ENCODE data around the gene C16orf54.
"Not testable (repeated sequence)": the region's sequence is repeated elsewhere in the genome, so short reads cannot be mapped to it uniquely, and the experiment has no call there.

Gene C16orf54, protein sequence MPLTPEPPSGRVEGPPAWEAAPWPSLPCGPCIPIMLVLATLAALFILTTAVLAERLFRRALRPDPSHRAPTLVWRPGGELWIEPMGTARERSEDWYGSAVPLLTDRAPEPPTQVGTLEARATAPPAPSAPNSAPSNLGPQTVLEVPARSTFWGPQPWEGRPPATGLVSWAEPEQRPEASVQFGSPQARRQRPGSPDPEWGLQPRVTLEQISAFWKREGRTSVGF

DNA sequence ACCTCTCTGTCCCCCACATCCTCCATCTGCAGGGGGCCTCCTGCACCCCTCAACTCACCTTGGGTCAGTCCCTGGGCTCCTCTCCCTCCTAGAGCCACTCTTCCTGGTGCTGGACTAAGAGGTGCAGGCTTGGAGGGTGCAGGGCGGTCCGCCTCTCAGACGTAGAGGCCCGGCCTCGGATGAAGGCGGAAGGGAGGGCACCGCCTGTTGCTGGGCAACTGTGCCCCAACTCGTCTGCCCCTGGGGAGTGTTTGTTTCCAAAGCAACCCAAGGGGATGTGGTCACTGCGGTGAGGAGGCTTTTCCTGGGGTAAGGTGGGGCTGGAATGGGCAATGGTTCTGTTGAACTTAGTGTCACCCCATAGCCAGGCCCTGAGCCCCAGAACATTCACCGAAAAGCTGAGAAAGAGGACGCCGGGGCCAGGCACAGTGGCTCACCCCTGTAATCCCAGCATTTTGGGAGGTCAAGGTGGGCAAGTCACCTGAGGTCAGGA is at the start of gene C16orf54:
C16orf54 (minus strand) TSS at position 138 of the 493 bp plus-strand sequence. CDS start 1,039 bp downstream, outside the sequence.
- DNase-seq (ENCODE audit: low spot score): no peak

DNA sequence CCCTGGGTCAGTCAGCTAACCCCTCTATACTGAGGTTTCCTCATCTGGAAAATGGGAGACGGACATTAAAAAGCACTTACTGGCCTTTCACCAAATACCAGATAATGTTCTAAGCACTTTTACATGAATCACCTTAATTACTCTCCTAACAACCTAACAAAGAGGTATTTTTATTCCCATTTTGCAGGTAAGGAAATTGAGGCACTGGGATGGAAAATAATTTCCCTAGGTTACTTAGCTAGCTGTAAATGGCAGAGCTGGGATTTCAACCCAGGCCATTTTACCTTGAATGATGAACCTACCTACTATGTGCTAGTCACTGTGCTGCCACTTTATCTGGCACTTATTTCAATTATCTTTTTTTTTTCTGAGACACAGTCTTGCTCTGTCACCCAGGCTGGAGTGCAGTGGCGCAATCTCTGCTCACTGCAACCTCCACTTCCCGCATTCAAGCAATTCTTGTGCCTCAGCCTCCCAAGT is 48.5 kb upstream of the C16orf54 start:
- DNase-seq (ENCODE audit: low spot score): no peak

DNA sequence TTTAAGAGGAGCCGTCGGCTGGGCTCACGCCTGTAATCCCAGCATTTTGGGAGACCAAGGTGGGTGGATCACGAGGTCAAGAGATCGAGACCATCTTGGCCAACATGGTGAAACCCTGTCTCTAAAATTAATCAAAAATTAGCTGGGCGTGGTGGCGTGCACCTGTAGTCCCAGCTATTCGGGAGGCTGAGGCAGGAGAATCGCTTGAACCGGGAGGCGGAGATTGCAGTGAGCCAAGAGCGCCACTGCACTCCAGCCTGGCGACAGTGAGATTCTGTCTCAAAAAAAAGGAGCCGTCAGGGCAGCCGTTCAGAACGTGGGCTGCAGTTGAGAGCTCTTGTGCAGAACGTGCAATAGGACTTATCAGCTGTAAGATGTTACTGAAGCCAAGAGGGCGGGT is 47.4 kb upstream of the C16orf54 start:
- not testable (repeated sequence) for DNase-seq (ENCODE audit: low spot score)

DNA sequence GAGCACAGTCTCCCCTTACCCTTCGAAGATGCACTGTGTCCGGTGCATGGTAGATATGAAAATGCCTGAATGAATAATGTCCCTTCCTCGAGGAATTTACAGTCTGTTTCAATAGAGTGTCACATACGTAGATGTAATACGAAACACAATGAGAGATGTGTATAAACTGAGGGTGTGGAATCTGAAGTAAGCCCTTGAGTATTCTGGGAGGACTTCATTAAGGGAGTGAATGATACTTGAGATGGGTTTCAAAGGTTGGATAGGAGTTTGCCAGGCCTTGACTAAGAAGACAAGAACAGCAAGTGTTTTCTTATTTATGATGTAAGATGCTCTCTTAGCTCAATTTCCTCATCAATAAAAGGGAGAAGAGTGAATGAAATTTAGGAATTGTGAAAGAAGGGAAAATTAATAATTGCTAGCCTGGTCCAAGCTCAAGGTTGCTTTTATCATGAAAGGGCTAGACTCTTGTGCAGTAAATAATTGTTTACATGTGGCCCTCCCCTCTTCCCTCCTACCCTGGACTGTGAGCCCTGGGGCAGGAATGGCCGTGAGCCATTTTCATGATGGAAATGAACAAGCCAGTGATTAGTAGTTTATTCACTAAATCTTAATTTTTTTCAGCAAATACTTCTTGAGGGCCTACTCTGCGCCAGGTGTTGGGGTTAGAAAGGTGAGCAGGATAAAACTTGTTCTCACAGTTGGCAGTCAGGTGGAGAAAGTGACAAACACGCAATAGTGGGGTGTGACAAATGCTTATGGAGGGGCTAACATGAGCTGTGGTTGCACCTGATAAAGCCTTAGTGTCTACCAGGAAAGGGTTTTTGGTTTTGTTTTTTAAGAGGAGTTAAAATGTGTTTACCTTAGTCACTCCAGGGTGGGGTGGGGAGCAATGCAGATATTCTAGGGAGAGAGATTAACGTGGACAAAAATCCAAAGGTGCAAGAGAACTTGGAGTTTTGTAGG is 46.3 kb upstream of the C16orf54 start:
- DNase-seq (ENCODE audit: low spot score): no peak

DNA sequence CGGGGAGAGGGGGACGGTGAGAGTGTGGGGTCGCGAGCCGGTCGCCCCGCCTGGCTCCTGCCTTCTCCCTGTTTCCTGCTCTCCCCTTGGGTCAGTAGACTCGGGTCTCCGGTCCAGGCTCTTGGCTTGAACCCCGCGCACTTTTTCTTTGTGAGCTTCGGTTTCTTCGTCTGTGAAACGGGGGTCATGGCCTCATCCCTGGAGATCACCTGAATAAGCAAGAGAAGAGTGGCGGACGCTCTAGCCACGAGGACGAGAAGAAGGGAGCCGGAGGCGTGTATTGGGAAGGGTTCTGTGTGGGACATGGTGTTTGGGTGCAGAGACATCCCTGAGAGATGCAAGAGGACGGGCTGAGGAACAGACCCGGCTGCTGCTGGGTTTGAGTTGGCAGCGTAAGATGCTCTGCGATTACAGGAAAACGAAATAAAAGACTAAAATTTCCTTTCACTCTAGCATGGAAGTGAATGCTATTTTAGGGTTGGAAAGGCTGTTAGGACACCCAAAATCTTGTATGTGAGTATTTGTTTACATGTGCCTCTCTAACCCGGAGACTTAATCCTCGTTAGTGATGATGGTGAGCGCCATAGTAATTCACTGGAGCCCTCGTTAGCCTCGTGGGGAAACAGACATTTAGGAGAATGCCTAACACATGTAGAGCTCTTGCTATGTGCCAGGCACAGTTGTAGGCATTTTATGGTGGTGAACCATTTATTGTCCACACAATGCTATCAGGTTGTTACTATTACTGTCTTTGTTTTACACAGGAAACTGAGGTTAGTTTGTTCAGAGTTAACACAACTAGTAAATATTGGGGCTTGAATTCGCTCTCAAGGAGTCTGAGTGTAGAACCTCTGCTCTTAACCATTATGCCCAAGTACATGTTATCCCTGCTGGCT is 45.4 kb upstream of the C16orf54 start:
- peak; percentile 42 for DNase-seq (ENCODE audit: low spot score)

DNA sequence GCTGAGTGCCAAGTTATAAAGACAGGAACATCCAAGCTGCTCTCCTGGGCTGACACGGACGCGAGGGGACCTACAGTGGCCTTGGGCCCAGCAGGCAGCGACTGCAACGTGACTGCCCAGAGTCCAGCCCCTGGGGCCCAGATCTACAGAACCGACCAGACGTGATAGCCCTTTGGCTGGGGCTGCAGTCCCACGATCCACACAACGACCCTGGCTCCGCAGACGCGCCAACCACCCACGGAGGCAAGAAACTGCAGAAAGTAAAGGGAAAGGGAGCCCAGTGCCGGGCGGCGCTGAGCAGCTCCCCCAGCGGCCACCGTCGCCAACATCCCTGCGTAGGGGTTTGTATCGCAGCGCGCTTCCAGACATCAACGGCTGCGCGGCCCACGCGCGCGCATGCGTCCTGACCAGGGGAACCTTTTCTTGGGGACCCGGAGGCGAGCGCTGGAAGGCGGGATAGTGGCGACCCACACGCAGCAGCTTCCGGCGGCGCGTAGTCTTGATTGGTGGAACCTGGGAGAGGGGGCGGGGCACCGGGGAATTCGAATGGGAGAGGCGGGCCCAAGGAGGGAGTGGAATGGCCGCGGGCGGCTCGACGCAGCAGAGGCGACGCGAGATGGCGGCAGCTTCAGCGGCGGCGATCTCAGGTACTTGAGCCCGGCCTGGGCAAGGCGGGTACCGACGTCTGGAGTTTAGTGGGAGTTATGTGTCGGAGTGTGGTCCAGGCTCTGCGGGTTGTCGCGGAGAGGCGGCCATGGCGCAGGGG is 44.6 kb upstream of the C16orf54 start, which contains the start of gene KIF22:
KIF22 (plus strand) TSS at position 569 of the 766 bp plus-strand sequence; CDS start at position 578, 9 bp downstream.
- DNase-seq (ENCODE audit: low spot score): peak; percentile 98

DNA sequence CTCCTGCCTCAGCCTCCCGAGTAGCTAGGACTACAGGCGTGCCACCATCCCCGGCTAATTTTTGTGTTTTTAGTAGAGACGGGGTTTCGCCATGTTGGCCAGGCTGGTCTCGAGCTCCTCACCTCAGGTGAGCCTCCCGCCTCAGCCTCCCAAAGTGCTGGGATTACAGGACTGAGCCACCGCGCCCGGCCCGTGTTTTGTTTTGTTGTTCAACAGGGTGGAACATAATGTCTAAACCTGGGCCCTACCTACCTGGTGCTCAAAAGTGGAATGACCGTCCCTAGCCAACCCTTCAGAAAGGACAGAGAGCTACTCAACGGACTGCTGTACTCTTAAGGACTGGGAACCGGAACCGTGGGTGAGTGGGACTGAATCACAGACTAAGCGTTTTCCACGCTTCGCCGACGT is 44.0 kb upstream of the C16orf54 start:
- no peak for DNase-seq (ENCODE audit: low spot score)

DNA sequence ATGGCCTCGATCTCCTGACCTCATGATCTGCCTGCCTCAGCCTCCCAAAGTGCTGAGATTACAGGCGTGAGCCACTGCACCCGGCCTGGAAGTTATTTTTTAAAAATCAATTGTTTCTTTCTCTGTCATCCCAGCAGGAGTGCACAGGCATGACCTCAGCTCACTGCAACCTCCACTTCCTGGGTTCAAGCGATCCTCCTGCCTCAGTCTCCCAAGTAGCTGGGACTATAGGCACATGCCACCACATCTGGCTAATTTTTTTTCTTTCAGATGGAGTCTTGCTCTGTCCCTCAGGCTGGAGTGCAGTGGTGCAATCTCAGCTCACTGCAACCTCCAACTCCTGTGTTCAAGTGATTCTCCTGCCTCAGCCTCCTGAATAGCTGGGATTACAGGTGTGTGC is 41.4 kb upstream of the C16orf54 start:
- DNase-seq (ENCODE audit: low spot score): not testable (repeated sequence)

DNA sequence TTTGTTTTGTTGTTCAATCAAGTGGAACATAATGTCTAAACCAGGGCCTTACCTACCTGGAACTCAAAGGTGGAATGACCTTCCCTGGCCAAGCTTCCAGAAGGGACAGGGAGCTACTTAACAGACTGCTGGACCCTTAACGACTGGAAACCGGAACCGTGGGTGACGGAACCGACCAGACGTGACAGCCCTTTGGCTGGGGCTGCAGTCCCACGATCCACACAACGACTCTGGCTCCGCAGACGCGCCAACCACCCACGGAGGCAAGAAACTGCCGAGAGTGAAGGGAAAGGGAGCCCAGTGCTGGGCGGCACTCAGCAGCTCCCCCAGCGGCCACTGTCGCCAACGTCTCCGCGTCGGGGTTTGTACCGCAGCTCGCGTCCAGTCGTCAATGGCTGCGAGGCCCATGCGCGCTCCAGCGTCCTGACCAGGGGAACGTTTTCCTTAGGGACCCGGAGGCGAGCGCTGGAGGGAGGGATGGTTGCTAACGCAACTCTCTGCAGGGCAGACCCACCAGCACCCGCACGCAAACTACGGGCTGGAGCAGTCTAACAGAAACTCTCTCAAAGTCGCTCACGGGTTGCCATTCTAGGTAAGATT is 39.2 kb upstream of the C16orf54 start:
- no peak for DNase-seq (ENCODE audit: low spot score)

DNA sequence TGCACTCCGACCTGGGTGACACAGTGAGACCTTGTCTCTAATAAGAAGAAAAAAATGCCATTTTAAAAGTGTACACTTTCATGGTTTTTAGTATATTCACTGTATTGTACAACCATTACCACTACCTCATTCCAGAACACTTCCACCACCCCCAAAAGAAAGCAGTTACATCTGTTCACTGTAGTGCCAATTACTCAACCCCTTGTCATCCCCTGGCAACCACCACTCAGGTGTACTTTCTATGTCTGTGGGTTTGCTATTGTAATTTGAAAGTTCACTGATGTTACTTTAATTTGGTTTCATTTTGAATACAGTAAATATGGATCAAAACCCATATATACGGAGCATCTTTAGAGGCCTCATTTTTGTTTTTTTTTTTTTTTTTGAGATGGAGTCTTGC is 38.4 kb upstream of the C16orf54 start:
- no peak for DNase-seq (ENCODE audit: low spot score)

DNA sequence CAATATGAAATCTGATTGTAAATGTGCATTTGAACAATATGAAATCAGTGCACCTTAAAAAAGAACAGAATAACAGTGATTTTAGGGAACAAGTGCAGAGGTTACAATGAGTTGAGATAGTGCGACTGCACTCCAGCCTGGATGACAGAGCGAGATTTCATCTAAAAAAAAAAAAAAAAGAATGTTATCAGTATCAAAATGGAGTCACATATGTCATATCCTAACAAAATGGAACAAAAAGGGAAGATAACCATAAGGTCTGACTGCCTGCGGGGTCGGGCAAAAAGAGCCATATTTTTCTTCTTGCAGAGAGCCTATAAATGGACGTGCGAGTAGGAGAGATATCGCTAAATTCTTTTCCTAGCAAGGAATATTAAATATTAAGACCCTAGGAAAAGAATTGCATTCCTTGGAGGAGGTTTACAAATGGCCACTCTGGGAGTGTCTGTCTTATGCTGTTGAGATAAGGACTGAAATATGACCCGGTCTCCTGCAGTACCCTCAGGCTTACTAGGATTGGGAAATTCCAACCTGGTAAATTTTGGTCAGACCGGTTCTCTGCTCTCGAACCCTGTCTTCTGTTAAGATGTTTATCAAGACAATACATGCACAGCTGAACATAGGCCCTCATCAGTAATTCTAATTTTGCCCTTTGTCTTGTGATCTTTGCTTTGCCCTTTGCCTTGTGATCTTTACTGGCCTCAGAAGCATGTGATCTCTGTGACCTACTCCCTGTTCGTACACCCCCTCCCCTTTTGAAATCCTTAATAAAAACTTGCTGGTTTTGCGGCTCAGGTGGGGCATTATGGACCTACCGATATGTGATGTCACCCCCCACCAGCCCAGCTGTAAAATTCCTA is 37.5 kb upstream of the C16orf54 start:
- DNase-seq (ENCODE audit: low spot score): not testable (repeated sequence)

DNA sequence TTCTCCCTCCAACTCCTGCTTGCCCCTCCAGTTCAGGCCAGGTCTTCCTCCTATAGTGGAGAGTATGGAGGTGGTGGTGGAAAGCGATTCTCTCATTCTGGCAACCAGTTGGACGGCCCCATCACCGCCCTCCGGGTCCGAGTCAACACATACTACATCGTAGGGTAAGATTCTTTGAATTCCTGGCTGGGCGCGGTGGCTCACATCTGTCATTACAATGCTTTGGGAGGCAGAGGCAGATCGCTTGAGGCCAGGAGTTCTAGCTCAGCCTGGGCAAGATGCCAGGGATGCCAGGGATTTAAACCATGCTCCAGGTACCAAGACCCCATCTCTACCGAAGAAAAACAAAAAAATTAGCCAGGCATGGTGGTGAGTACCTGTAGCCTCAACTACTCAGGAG is 33.7 kb upstream of the C16orf54 start:
- no peak for DNase-seq (ENCODE audit: low spot score)

DNA sequence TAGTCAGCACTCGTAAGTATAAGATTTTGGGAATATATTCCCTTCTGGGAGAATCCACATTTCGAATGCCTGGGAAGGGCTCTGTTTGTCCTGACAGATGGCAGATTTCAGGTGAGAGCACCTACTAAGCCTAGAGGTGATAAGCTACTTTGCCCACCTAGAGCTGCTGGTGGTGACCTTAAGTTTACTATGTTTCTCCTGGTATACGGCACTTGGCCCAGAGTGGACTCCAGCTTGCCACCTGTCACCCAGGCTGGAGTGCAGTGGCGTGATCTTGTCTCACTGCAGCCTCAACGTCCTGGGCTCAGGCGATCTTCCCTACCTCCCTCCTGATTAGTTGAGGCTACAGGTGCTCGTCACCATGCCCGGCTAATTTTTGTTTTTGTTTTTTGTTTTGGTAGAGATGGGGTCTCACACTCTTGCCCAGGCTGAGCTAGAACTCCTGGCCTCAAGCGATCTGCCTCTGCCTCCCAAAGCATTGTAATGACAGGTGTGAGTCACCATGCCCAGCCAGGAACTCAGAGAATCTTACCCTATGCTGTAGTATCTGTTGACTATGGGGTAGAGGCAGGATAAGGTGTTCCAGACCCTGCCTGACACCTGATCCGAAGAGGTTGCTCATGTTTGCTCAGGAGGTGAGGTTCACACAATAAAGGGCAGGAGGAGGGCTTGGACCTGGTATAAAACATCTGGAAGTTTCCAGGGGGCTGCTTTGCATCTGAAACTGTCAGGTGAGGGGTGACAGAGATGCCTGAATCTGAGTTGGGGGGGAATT is 32.0 kb upstream of the C16orf54 start, which contains the start of gene ZG16:
ZG16 (plus strand) TSS at position 681 of the 775 bp plus-strand sequence. CDS start 1,011 bp downstream, outside the sequence.
- DNase-seq (ENCODE audit: low spot score): no peak

DNA sequence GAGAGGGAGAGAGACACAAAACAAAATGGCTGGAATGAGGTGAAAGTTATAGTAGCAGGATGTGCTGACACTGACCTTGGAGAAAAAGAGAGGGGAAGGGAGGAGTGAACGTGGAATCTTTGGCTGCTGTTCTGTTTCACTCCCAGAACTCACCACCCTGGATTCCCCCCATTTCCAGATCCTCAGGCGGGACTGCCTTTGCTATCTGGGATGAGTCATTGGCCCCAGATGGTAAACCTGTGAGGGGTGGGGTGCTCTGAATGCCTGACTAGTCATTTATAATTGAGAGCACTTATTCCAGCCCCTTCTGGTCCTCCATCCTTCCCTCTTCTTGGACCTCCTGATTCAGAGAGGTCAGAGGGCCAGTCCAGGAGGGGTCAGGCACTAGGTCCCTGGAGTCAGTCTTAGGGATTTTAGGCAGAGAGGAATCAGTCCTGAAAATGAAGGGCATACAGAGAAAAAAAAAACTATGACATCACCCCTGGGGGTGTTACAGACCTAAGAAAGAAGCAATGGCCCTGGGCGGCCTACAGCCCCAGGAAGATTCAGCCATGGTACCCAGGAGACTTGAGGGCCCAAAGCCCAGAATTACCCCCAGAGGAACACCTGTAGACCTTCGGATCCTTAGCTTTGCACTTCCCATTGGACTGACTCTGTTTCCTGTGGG is 30.1 kb upstream of the C16orf54 start:
- no peak for DNase-seq (ENCODE audit: low spot score)

DNA sequence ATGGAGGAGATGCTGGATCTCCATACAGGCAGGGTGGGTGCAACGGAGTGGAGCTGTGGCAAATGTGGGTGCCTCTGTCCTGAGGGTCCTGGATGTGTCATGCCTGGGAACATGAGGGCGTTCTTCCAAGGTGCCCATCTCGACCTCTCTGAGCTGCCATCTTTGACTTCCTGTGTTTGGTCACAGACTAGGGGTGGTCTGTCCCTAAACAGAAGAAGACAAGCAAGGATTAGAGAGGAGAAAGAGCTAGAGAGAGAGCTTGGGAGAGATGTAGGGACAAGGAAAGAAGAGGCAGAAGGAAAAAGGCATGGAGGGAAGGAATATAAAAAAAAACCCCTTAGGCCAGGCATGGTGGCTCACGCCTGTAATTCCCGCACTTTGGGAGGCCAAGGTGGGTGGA is 28.9 kb upstream of the C16orf54 start:
- no peak for DNase-seq (ENCODE audit: low spot score)

DNA sequence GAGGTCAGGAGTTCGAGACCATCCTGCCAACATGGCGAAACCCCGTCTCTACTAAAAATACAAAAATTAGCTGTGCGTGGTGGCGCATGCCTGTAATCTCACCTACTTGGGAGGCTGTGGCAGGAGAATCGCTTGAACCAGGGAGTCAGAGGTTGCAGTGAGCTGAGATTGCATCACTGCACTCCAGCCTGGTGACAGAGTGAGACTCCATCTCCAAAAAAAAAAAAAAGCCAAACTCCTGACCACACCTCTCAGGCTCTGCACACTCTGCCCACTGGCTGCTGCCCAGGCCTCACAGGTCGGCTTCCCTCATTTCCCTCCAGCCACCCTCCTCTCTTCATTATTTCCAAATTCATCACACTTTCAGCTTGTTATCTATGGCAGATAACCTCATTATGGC is 26.5 kb upstream of the C16orf54 start:
- DNase-seq (ENCODE audit: low spot score): not testable (repeated sequence)

DNA sequence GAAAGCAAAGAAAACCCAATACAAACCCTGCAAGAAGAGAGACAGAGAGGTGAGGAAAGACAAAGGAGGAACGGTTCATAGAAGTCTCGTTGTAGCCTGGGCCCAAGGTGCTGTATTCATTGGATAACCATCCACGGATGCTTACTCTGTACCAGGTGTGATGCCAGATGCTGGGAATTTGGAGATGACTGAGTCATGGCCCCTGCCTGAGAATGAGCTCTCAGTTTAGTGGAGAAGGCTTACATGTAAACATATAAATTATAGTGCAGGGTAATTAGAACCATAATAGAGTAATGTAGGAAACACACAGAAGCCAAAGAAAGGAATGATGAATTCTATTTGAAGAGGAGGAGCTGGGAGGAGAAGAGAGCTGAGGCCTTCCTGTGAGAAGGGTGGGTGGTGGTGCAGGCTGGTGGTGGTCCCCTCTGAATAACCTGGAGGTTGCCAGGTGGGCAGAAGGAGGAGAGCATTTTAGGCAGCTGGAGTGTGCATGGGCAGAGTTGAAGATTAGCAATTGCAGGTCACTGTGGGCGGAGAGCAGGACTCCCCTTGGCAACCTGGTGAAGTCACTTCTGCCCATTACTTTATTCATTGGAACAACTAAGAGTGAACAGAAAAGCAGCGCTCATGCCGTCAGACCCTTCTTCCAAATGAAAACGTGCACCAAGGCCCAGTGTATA is 24.6 kb upstream of the C16orf54 start:
- DNase-seq (ENCODE audit: low spot score): no peak
